K562 (cell line): ENCODE data around the gene USP24. TPM values are rescaled to one million over a fixed set of nuclear protein-coding genes. Genes with fewer than 3 reads are reported as not detected.
A peak's percentile ranks its signal among the peaks of the same experiment; 100 is the strongest.

Experiments
- ATAC-seq: fragments of 200-7000 bp; cut with Tn5 transposase; 3 replicates; pipeline ENCODE4 v1.9.1; 2020; ENCODE audit warnings: moderate library complexity
- BruUV-seq: library from RNA; stranded (reverse); fragments of 400-500 nt; replicated peaks from 2 replicates; lab custom pipeline; 2021; lab: Mats Ljungman, UMichigan
- CTCF ChIA-PET: fragments of 300-600 bp; formaldehyde crosslinking; extraction: SDS; loops from one replicate; lab custom pipeline; 2021; ENCODE audit warnings: low intra/inter-chr PET ratio; lab: Yijun Ruan, JAX
- POLR2A ChIA-PET: fragments of 300-600, 350-650 bp; sonication (Branson Sonifier 250); formaldehyde crosslinking; extraction: SDS; loops from one replicate; lab custom pipeline; 2021; ENCODE audit warnings: antibody characterized with exemption, inconsistent platforms; lab: Yijun Ruan, JAX
- DNase-seq, 4 experiments: peaks; one replicate each; pipeline versions ENCODE4 v3.0.0 to v3.0.0-alpha.2; 2011 to 2018; ENCODE audit warnings: low spot score in 3 of 4, mixed read lengths in 3 of 4; ENCODE audit errors: extremely low read depth in 1 of 4
- FAIRE-seq: peaks from 2 replicates; lab custom pipeline; 2011; peaks lifted over from hg19 to GRCh38; lab: Jason Lieb, UNC
- H2AFZ ChIP-seq: 2 replicates; pipeline ENCODE4 v1.6.0; 2011; ENCODE audit warnings: low read depth, low read length, control low read depth, inconsistent platforms
- H3K27ac ChIP-seq: fragments of 200-600 bp; 3 replicates; pipeline ENCODE4 v1.8.0; 2011; ENCODE audit warnings: low read depth, mild to moderate bottlenecking, control low read depth, inconsistent platforms, low read length, moderate library complexity, mixed read lengths; ENCODE audit errors: extremely low read depth
- H3K27me3 ChIP-seq, 2 experiments: fragments of 300-600 bp in 1 of 2; 2 replicates in 1 of 2; 3 replicates in 1 of 2; pipeline versions ENCODE4 v1.6.0 to v1.8.0; 2011; ENCODE audit warnings: inconsistent platforms in 2 of 2, low read length in 2 of 2, mild to moderate bottlenecking in 1 of 2, mixed read lengths in 1 of 2, moderate library complexity in 1 of 2; ENCODE audit not compliant: control insufficient read depth in 2 of 2, insufficient read depth in 2 of 2
- H3K36me3 ChIP-seq: fragments of 300-600 bp; 3 replicates; pipeline ENCODE4 v1.8.0; 2011; ENCODE audit warnings: mild to moderate bottlenecking, low read length, inconsistent platforms; ENCODE audit not compliant: control insufficient read depth, insufficient read depth
- H3K4me1 ChIP-seq, 2 experiments: fragments of 200-600 bp in 1 of 2; replicated peaks in 1 of 2; 2 replicates in 1 of 2; 3 replicates in 1 of 2; pipeline versions ENCODE4 v1.5.1 to v1.8.0; 2011; ENCODE audit warnings: inconsistent platforms in 2 of 2, low read length in 2 of 2, mild to moderate bottlenecking in 1 of 2, mixed read lengths in 1 of 2, moderate library complexity in 1 of 2; ENCODE audit not compliant: control insufficient read depth in 2 of 2, insufficient read depth in 2 of 2
- H3K4me2 ChIP-seq: 2 replicates; pipeline ENCODE4 v1.6.1; 2011; ENCODE audit warnings: low read length, control low read depth, inconsistent platforms, mixed read lengths; ENCODE audit not compliant: insufficient read depth
- H3K4me3 ChIP-seq: fragments of 200-600 bp; sonication (generic), shearing (Covaris generic); 2 replicates; pipeline ENCODE4 v1.5.1; 2016; ENCODE audit warnings: control low read depth, inconsistent platforms
- H3K79me2 ChIP-seq: fragments of 200-600 bp; 3 replicates; pipeline ENCODE4 v1.8.0; 2011; ENCODE audit warnings: low read length, inconsistent platforms; ENCODE audit not compliant: control insufficient read depth, insufficient read depth
- H3K9ac ChIP-seq, 2 experiments: 2 replicates each; pipeline versions ENCODE4 v1.6.0 to v1.6.1; 2011; ENCODE audit warnings: low read depth in 2 of 2, low read length in 2 of 2, control low read depth in 1 of 2, inconsistent platforms in 1 of 2, mild to moderate bottlenecking in 1 of 2, mixed read lengths in 1 of 2; ENCODE audit not compliant: insufficient read depth in 1 of 2
- H3K9me1 ChIP-seq: one replicate; pipeline ENCODE4 v1.6.0; 2011; ENCODE audit warnings: inconsistent platforms, mild to moderate bottlenecking, low read length, moderate library complexity; ENCODE audit not compliant: control insufficient read depth, insufficient read depth
- H3K9me3 ChIP-seq: replicated peaks from 2 replicates; pipeline ENCODE4 v1.5.1; 2011; ENCODE audit warnings: low read depth, low read length, inconsistent platforms; ENCODE audit not compliant: control insufficient read depth, insufficient read depth
- H4K20me1 ChIP-seq: replicated peaks from 2 replicates; pipeline ENCODE4 v1.6.1; 2011; ENCODE audit warnings: low read length, inconsistent platforms, mixed read lengths; ENCODE audit not compliant: control insufficient read depth, insufficient read depth
- BCOR ChIP-seq: fragments of 450-650 bp; IDR thresholded peaks from 2 replicates; pipeline ENCODE4 v1.6.1; 2016
- HDAC2 ChIP-seq: fragments of 450-650 bp; IDR thresholded peaks from 2 replicates; pipeline ENCODE4 v1.6.1; 2016; ENCODE audit warnings: mild to moderate bottlenecking
- NFATC3 ChIP-seq: fragments of 450-650 bp; IDR thresholded peaks from 2 replicates; pipeline ENCODE4 v1.6.1; 2017; ENCODE audit warnings: mild to moderate bottlenecking
- PHF20 ChIP-seq: fragments of 450-650 bp; IDR thresholded peaks from 2 replicates; pipeline ENCODE4 v1.6.1; 2018; ENCODE audit not compliant: partially characterized antibody
- RNF219 ChIP-seq: fragments of 250-450 bp; sonication (Bioruptor Pico); IDR thresholded peaks from 2 replicates; pipeline ENCODE4 v1.5.0; 2022; ENCODE audit warnings: mild to moderate bottlenecking
- SRF ChIP-seq, 2 experiments: fragments of 250-450, 450-650 bp in 1 of 2; sonication (Bioruptor Pico) in 1 of 2; sonication (generic) in 1 of 2; formaldehyde crosslinking; IDR thresholded peaks; 2 replicates each; pipeline versions ENCODE4 v1.5.0 to v1.5.1; 2020 to 2022; ENCODE audit warnings: mild to moderate bottlenecking in 1 of 2, missing genetic modification reagents in 1 of 2
- TCFL5 ChIP-seq: fragments of 250-450 bp; sonication (Bioruptor Pico); conservative IDR thresholded peaks from 2 replicates; pipeline ENCODE4 v1.6.1; 2021; ENCODE audit warnings: mild to moderate bottlenecking, moderate library complexity, matching md5 sums
- ZNF407 ChIP-seq: fragments of 450-650 bp; IDR thresholded peaks from 2 replicates; pipeline ENCODE4 v1.6.1; 2016; ENCODE audit warnings: low read depth
- WGBS: fragments of 100-300 bp; shearing (Covaris generic); methylation state at CpG from one replicate; pipeline ENCODE4 v1.1.6; 2016; ENCODE audit warnings: low coverage, mixed read lengths; ENCODE audit not compliant: insufficient coverage; ENCODE audit errors: missing lambda C conversion rate; 5-methylcytosine and 5-hydroxymethylcytosine counted together
- in situ Hi-C: fragments of 300-500 bp; cut with MboI; formaldehyde crosslinking; loops from 4 replicates; pipeline ENCODE4 v1.15.0; 2018; ENCODE audit warnings: inconsistent platforms, mixed read lengths
- intact Hi-C: fragments of 100-400 bp; cut with micrococcal nuclease; formaldehyde crosslinking; loops from 2 replicates; pipeline ENCODE4 v1.14.2; 2022
- polyA plus RNA-seq, 8 experiments: library from polyadenylated mRNA; depleted of rRNA in 4 of 8; stranded (reverse) in 5 of 8; unstranded in 3 of 8; fragments of >200 nt; fragmentation: Nextera tagmentation in 2 of 8; fragmentation: Illumina TruSeq in 1 of 8; extraction: Ambion mirVana in 2 of 8; extraction: Trizol in 1 of 8; gene quantifications; 2 replicates each; pipeline versions ENCODE4 v1.2.1 to v1.2.3, GENCODE V29; 2011 to 2014; ENCODE audit warnings: inconsistent platforms in 1 of 8, missing spikeins in 1 of 8
- total RNA-seq, 7 experiments: library from RNA; depleted of rRNA in 6 of 7; stranded (reverse); fragments of >200 nt in 6 of 7; fragmentation: Illumina TruSeq in 2 of 7; extraction: Trizol in 2 of 7; gene quantifications; 2 replicates each; pipeline versions ENCODE4 v1.2.1 to v1.2.3, GENCODE V29; 2011 to 2021; ENCODE audit warnings: low replicate concordance in 1 of 7

Gene USP24
- total and polyA plus RNA-seq, 9 of the 15 experiments (the other 6 are each of a cell fraction or from before 2014, with no cell fraction given): 7.7 to 62.6 (median 36.8) TPM

- TF ChIP-seq RNF219 (CRISPR knock-in tag) (no peak), BCOR (no peak), TCFL5 (CRISPR knock-in tag) (no peak), NFATC3 (no peak), SRF (CRISPR knock-in tag; IDR thresholded peaks at IDR 0.05) (peak in 1 of 2 experiments; percentile 11; a peak in 1 of 4 replicates)
- TF ChIP-seq, all 486 proteins: peak for 8
Observed at GRCh38 chr1:55210990-55211801, 4.0 kb downstream of the USP24 start (continued).

- peaks cover 27% of the 10 kb centered on the region for H3K36me3 ChIP-seq
- H3K4me1 ChIP-seq: peaks cover 7 to 41% of the 10 kb centered on the region in 2 experiments
- ChIA-PET POLR2A (interaction anchor here (0.6 to 1.6 kb wide), 8 partner anchors 9 to 107 kb away, joined by 3 to 10 read pairs (median 4); no protein-coding TSS in a partner anchor), CTCF (no interaction called here)
- H3K4me2 ChIP-seq: 0 out of 2 replicates have a peak overlapping the region, but pooled peaks have one; percentile 13
- H4K20me1 ChIP-seq: no peaks in the 10 kb centered on the region
- BruUV-seq: no TSS peak
- H3K9me3 ChIP-seq: no peaks in the 10 kb centered on the region
- no peaks in the 10 kb centered on the region for H3K9me1 ChIP-seq
- no peak overlapping the region for H3K9ac ChIP-seq
- no peak overlapping the region for H2AFZ ChIP-seq
- no peaks in the 10 kb centered on the region for H3K27me3 ChIP-seq
- ATAC-seq (peak; percentile 40), DNase-seq (peak in 1 of 4 experiments; percentile 43), FAIRE-seq (peak; percentile 72)
- peak overlapping the region; percentile 17; the same call in 1 of the 3 replicates for H3K27ac ChIP-seq
- peaks cover 100% of the 10 kb centered on the region for H3K79me2 ChIP-seq
- intact Hi-C loops: no loop called here
- 0% methylated on average over 2 of the region's 2 CpGs for WGBS
- in situ Hi-C loops: no loop called here
- H3K4me3 ChIP-seq: no peak overlapping the region
- TF ChIP-seq PHF20 (no peak), ZNF407 (peak; percentile 30; the same call in 1 of the 2 replicates), HDAC2 (0 out of 2 replicates have a peak, but pooled peaks have one; percentile 20)
Observed at GRCh38 chr1:55209247-55209646, 5.9 kb downstream of the USP24 start.
